ENCODE measurements around the gene SRRM4. TPM values are rescaled to one million over a fixed set of nuclear protein-coding genes. Genes with fewer than 3 reads are reported as not detected.

SRRM4 gene
- total and polyA plus RNA-seq, 12 donors = 0.11 to 4.3 (median 0.67) TPM; not detected in 3

DNA sequence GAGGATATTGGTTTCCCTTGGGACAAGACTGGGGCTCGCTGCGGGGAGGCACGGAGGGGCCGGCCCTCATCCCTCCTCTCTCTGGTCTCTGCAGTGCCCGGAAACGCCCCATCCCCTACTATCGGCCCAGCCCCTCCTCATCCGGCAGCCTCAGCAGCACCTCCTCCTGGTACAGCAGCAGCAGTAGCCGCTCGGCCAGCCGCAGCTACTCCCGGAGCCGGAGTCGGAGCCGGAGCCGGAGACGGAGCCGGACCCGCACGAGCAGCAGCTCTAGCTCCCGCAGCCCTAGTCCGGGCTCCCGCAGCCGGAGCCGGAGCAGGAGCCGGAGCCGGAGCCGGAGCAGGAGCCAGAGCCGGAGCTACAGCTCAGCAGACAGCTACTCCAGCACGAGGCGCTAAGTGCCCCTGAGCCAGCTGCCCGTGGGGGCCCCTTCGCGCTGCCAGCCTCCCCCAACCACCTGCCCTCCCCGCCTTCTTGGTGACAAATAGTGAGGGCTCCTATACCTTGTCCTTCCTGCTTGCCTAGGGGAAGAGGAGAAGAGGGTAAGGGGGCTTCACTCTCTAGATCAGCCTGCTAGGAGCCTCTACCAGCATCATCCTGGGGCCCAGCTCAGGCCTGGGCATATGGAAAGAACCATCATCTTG, 175.2 kb downstream of the SRRM4 start:
- 29 to 78% (median 56%) methylated on average over 7 to 35 of the region's 35 CpGs for WGBS, 4 donors
- DNase-seq = no peak
- no peak for TF ChIP-seq POLR2A (IDR thresholded peaks at IDR 0.05)
- TF ChIP-seq, protein P1, sequence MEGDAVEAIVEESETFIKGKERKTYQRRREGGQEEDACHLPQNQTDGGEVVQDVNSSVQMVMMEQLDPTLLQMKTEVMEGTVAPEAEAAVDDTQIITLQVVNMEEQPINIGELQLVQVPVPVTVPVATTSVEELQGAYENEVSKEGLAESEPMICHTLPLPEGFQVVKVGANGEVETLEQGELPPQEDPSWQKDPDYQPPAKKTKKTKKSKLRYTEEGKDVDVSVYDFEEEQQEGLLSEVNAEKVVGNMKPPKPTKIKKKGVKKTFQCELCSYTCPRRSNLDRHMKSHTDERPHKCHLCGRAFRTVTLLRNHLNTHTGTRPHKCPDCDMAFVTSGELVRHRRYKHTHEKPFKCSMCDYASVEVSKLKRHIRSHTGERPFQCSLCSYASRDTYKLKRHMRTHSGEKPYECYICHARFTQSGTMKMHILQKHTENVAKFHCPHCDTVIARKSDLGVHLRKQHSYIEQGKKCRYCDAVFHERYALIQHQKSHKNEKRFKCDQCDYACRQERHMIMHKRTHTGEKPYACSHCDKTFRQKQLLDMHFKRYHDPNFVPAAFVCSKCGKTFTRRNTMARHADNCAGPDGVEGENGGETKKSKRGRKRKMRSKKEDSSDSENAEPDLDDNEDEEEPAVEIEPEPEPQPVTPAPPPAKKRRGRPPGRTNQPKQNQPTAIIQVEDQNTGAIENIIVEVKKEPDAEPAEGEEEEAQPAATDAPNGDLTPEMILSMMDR (IDR thresholded peaks at IDR 0.05) = no peak
- Histone ChIP-seq H3K27ac (no peak overlapping the region), H3K9me3 (replicated peaks in 1 of 3) (peaks cover 0 to 5% (median 0%) of the 10 kb centered on the region in 3 donors), H3K36me3 (replicated peaks in 1 of 2) (no peaks in the 10 kb centered on the region), H3K4me1 (replicated peaks in 1 of 2) (no peaks in the 10 kb centered on the region), H3K27me3 (no peaks in the 10 kb centered on the region), H3K4me3 (no peak overlapping the region)
- intact Hi-C loops (cut with DNase I) = no loop called here

DNA sequence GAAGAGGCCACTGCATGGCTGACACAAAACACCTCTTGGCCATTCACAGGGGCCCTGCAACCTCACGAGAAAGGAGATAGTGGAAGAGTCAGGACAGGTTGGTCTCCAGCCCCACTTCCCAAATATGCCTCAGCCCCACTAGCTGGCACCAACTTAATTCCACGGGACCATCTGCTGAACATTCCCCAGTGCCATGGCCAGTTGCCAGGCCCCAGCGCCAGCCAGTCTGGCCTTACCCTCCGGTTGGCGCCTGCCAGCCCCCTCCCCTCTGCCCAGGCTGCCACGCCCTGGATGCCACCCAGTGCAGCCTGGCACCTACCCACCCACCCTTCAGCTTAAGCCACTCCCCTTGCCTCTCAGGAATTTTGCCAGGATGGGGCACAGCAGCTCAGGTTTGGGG, 176.2 kb downstream of the SRRM4 start:
- WGBS, 4 donors = 84 to 100% (median 91%) methylated on average over 1 to 6 of the region's 6 CpGs
- no peak overlapping the region for H3K27ac ChIP-seq
- no peaks in the 10 kb centered on the region for H3K27me3 ChIP-seq
- no peak overlapping the region for H3K4me3 ChIP-seq
- no peaks in the 10 kb centered on the region for H3K36me3 ChIP-seq (replicated peaks in 1 of 2)
- H3K4me1 ChIP-seq (replicated peaks in 1 of 2) = no peaks in the 10 kb centered on the region
- intact Hi-C loops (cut with DNase I) = no loop called here
- no peak for DNase-seq
- H3K9me3 ChIP-seq (replicated peaks in 1 of 3) = no peaks in the 10 kb centered on the region
- TF ChIP-seq, protein P1 (IDR thresholded peaks at IDR 0.05) = no peak

DNA sequence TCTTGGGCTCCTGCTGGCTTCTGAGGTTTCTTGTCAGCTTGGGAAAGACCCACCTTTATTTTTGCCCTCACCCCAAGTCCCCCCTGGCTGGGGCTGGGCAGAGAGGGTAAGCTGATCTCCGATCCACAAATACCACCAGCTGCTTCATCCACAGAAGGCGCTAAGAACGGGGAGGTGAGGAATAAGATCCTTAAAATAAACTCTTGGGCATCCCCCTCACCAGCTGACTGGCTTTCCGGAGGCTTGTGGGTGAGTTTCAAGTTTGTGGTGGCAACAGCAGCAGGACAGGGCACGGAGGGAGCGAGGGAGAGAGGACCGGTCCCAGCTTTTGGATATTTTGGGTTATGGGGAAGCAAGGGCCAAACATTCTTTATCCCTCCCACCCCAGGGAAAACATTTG, 176.6 kb downstream of the SRRM4 start:
- DNase-seq = no peak
- TF ChIP-seq, protein P1 (IDR thresholded peaks at IDR 0.05) = no peak
- no peak for TF ChIP-seq POLR2A (IDR thresholded peaks at IDR 0.05)
- Histone ChIP-seq H3K36me3 (replicated peaks in 1 of 2) (no peaks in the 10 kb centered on the region), H3K4me3 (no peak overlapping the region), H3K9me3 (replicated peaks in 1 of 3) (no peaks in the 10 kb centered on the region), H3K27ac (no peak overlapping the region), H3K27me3 (no peaks in the 10 kb centered on the region), H3K4me1 (replicated peaks in 1 of 2) (no peaks in the 10 kb centered on the region)
- 78 to 89% (median 87%) methylated on average over 7 of the region's 7 CpGs for whole genome bisulfite sequencing, 4 donors
- intact Hi-C loops (cut with DNase I) = no loop called here

DNA sequence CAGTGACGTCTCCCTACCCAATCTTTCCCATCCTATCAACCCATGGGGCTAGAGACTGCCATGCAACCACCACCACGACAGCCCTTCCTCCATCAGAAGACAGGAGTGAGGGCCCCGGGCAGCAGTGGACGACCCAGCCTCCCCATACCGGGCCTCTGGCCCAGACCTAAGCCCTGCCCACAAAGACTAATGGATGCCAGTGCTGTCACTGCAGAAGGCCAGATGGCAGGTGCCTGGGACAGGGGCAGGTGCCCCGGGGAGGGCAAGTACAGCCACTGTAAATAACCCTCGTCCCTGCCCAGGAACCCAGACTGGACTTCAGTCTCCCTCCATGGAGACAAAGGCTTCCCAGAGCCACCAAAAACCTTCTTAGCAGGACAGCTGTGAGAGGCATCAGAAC, 177.1 kb downstream of the SRRM4 start:
- no peak overlapping the region for H3K27ac ChIP-seq
- 56 to 77% (median 72%) methylated on average over 6 to 7 of the region's 7 CpGs for WGBS, 4 donors
- H3K27me3 ChIP-seq = no peaks in the 10 kb centered on the region
- H3K36me3 ChIP-seq (replicated peaks in 1 of 2) = no peaks in the 10 kb centered on the region
- intact Hi-C loops (cut with DNase I) = no loop called here
- no peaks in the 10 kb centered on the region for H3K4me1 ChIP-seq (replicated peaks in 1 of 2)
- no peak for DNase-seq
- no peak overlapping the region for H3K4me3 ChIP-seq
- TF ChIP-seq, protein P1 (IDR thresholded peaks at IDR 0.05) = no peak
- TF ChIP-seq POLR2A (IDR thresholded peaks at IDR 0.05) = no peak
- H3K9me3 ChIP-seq (replicated peaks in 1 of 3) = no peaks in the 10 kb centered on the region
